Hindlimb muscle (tissue), 1 donor: ENCODE results near the gene PRIM2. TPM values are rescaled to one million over a fixed set of nuclear protein-coding genes. Genes with fewer than 3 reads are reported as not detected.
"Not testable (repeated sequence)": the region's sequence is repeated elsewhere in the genome, so short reads cannot be mapped to it uniquely, and the experiment has no call there.

ENCODE experiments used
- DNase-seq: peaks from one replicate; pipeline ENCODE4 v3.0.0-alpha.2; 2013
- polyA plus RNA-seq: library from polyadenylated mRNA; unstranded; fragments of 120-200 nt; gene quantifications from one replicate; pipeline ENCODE4 v1.2.1, GENCODE V29; 2013; ENCODE audit not compliant: insufficient read length

PRIM2 gene
- polyA plus RNA-seq, 1 donor = 6.5 TPM

GRCh38 chr6:57631773-57632172 is 314.3 kb downstream of the PRIM2 start:
- DNase-seq = not testable (repeated sequence)

- DNase-seq = not testable (repeated sequence)
These were observed 341.1 kb downstream of the PRIM2 start for GRCh38 chr6:57658526-57658925.

DNA sequence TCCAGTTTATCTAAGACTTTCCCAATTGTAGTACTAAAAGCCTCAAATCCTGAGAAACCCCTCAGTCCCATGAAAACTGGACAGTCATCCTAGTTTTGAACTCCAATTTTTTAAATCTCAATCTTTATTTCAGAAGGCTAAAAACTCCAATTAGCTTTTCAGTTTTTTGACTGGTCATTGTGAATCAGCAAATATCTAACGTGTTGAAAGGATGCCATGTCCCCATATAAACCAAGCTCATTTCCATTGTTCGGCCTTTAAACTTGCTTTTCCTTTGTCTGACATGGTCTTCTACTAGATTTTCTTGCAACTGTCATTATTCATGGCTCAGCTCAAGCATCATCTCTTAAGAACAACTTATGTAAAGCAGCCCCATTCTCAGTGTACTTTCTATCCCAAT is 342.4 kb downstream of the PRIM2 start:
- DNase-seq = not testable (repeated sequence)

- not testable (repeated sequence) for DNase-seq
These were observed 343.5 kb downstream of the PRIM2 start for GRCh38 chr6:57660940-57661339.

DNA sequence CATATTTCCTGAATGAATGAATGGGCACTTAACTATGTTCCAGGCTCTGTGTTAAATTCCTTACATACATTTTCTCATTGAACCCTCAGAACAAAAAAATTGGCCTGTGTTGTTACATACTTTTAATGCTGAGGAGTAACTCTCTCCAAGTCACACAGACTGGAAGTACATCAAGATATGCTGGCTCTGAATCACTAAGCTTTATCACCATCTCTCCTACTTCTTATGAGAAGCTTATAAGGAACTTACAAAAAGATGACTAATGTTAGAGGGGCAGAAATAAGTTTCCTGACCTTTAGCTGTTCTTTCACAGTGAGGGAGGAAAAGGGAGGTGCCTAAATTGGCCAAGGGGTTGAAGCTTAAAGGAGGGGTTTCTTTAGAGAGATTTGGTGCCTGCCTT is 350.7 kb downstream of the PRIM2 start:
- DNase-seq = not testable (repeated sequence)

DNA sequence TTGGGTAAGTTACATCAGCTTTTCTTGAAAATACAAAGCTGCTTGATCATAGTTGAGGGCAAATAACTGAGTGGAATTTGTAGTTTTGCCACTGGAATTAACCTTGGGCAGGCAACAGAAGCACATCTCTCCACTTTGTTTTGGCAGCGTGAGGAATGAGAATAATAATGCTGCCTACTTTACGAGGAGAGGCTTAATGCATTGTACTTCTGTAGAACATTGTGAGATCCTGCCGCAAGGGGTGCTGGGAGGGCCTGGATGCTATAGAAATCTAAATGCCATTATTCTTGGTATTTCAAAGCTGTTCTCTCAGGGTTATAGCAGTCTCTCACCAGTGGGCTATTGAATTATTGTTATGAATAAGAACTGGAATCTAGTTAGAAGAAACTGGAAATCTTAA is 353.8 kb downstream of the PRIM2 start:
- not testable (repeated sequence) for DNase-seq

GRCh38 chr6:57671937-57672627 is 354.7 kb downstream of the PRIM2 start:
- DNase-seq = not testable (repeated sequence)

DNA sequence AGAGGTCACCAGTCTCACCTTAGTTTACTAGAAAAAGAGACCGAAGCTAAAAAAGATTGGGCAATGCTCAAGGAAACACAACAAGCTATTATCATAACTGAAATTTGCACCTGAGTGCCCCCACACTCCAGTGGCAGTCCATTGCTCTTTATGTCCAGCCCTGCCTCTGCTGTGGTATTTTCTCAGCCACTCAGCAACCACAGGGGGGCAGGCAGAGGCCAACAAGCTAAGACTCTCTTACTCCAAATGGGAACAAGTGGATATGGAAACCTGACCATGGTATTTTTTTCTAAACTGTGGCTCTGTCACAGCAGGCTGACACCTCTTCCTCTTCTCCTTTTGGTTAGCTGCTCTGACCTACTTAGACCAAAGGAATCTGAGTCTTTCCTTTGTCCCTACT is 355.9 kb downstream of the PRIM2 start:
- not testable (repeated sequence) for DNase-seq

- DNase-seq = not testable (repeated sequence)
These were observed 358.0 kb downstream of the PRIM2 start for GRCh38 chr6:57675386-57675785.

GRCh38 chr6:57696382-57696781 is 379.0 kb downstream of the PRIM2 start:
- DNase-seq = not testable (repeated sequence)

Other genes starting within 250 kb of the PRIM2 start
- 21.1 TPM for gene ZNF451, start 227.4 kb upstream of the PRIM2 start, polyA plus RNA-seq
- 8.8 TPM for gene BAG2, start 145.3 kb upstream of the PRIM2 start, polyA plus RNA-seq
- 10.1 TPM for gene RAB23, start 95.3 kb upstream of the PRIM2 start, polyA plus RNA-seq